ENCODE measurements around the gene PPP1R16B. TPM values are rescaled to one million over a fixed set of nuclear protein-coding genes. Genes with fewer than 3 reads are reported as not detected.
"Not testable (repeated sequence)": the region's sequence is repeated elsewhere in the genome, so short reads cannot be mapped to it uniquely, and the experiment has no call there.

Gene PPP1R16B
- total RNA-seq, 1 donor, result 0.09 TPM

DNA sequence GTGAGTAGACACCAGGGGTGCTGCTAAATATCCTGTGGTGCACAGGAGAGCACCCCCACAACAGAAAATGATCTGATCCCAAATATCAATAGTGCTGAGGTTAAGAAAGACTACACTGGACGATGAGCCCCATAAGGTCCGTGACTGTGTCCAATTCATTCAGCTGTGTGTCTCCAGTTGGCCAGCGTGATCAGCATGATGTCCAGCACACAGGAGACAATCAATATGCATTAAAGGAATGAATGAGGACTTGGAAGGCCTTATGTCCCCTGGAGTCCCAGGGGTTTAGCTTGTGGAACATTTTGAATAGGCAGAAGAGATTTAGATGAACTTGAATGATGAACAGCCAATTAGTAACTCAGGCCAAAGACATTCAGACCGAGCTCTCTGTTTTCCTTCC lies 6.3 kb downstream of the PPP1R16B start:
- TF ChIP-seq, protein P1, sequence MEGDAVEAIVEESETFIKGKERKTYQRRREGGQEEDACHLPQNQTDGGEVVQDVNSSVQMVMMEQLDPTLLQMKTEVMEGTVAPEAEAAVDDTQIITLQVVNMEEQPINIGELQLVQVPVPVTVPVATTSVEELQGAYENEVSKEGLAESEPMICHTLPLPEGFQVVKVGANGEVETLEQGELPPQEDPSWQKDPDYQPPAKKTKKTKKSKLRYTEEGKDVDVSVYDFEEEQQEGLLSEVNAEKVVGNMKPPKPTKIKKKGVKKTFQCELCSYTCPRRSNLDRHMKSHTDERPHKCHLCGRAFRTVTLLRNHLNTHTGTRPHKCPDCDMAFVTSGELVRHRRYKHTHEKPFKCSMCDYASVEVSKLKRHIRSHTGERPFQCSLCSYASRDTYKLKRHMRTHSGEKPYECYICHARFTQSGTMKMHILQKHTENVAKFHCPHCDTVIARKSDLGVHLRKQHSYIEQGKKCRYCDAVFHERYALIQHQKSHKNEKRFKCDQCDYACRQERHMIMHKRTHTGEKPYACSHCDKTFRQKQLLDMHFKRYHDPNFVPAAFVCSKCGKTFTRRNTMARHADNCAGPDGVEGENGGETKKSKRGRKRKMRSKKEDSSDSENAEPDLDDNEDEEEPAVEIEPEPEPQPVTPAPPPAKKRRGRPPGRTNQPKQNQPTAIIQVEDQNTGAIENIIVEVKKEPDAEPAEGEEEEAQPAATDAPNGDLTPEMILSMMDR (IDR thresholded peaks at IDR 0.05; ENCODE audit: insufficient read depth, low read length), result no peak
- DNase-seq (ENCODE audit: low read depth), result no peak

DNA sequence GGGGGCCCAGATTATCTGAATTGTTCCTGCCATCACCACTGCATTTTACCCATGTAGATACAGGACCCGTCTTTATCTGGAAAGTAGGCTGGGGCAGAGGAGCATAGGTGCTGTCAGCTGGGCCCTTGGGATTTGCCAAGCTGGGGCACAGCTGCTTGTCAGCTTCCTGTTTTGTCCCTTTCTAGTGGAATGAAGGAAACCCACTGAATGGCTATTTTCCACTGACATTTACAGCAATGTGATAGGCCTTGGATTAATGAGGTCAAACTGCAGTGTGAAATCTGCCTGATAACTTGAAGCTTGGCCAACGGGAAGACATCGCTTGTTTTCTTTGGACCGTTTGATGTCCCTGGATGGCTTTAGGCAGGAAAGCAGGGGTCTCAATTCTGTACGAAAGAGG lies 6.7 kb downstream of the PPP1R16B start:
- TF ChIP-seq, protein P1 (IDR thresholded peaks at IDR 0.05; ENCODE audit: insufficient read depth, low read length), result no peak
- DNase-seq (ENCODE audit: low read depth), result no peak
- H3K4me3 ChIP-seq (ENCODE audit: low read depth, low read length), result no peak overlapping the region

More for the DNA sequence above, 6.3 kb downstream of the PPP1R16B start:
- no peak overlapping the region for H3K4me3 ChIP-seq (ENCODE audit: low read depth, low read length)

DNA sequence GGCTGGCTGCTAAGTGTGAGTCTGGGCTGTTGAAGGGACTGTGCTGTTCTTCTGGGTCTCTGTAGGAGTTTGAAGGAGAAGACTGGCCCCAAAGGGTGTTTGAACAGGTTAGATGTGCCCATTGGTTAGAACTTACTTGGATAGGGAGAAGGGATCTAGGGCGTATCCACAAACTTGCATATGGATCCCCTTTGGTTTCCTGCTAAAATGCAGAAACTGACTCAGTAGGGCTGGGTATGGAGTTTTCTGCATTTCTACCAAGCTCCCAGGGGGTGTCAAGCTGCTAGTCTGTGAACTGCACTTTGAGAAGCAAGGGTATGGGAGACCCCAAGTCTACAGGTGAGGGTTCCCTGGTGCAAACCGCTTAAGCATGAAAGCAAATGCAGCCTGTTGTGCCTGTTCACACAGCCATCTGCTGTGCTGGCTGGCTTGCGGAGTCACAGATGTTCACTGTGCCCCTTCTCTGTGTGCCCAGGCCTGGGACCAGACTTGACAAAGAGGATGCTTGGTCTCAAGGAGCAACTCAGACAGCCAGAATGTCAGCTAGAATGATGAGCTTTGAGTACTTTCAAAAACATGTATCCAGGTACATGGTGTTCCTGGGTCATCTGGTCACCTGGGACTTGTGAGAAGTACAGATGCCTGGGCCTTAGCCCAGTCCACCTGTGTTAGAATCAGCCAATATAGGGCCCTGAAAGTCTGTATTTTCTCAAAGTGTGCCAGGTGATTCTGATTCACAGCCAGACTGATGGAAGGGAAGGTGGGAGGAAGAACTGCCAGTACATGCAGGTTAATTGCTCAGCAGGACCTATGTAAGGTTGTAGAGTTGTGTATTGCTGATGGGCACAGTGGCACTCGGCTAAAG lies 7.4 kb downstream of the PPP1R16B start:
- TF ChIP-seq, protein P1 (IDR thresholded peaks at IDR 0.05; ENCODE audit: insufficient read depth, low read length), result no peak
- DNase-seq (ENCODE audit: low read depth), result no peak
- no peak overlapping the region for H3K4me3 ChIP-seq (ENCODE audit: low read depth, low read length)

DNA sequence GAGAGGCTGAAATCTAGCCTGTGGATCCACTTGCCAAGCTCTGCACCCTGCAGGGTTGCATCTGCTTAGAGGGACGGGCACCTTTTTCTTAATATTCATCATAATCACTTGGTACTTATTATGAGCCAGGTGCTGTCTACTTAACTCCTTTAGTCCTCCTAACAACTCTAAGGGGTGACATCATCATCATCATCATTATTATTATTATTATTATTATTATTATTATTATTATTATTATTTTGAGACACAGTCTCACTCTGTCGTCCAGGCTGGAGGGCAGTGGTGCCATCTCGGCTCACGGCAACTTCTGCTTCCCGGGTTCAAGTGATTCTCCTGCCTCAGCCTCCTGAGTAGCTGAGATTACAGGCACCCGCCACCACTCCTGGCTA lies 8.1 kb downstream of the PPP1R16B start:
- DNase-seq (ENCODE audit: low read depth); H3K4me3 ChIP-seq (ENCODE audit: low read depth, low read length): not testable (repeated sequence)

DNA sequence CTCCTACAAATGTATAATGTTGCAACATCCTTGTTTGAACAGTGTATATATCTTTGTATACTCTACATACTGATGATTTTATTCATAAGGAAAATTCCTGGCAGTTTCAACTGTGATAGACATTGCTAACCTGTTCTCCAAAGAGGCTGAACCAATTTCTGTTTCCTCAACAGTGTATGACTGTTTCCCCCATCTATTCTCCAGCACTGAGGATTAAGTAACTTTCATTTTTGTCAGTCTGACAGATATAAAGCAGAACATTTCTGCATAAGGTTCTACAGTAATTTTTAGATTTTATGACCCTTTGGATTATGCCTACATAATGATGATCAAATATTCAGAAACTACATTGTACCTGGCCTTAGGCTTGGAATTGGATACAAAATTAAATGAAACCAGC lies 9.9 kb downstream of the PPP1R16B start:
- TF ChIP-seq, protein P1 (IDR thresholded peaks at IDR 0.05; ENCODE audit: insufficient read depth, low read length), result no peak
- no peak overlapping the region for H3K4me3 ChIP-seq (ENCODE audit: low read depth, low read length)
- DNase-seq (ENCODE audit: low read depth), result no peak

DNA sequence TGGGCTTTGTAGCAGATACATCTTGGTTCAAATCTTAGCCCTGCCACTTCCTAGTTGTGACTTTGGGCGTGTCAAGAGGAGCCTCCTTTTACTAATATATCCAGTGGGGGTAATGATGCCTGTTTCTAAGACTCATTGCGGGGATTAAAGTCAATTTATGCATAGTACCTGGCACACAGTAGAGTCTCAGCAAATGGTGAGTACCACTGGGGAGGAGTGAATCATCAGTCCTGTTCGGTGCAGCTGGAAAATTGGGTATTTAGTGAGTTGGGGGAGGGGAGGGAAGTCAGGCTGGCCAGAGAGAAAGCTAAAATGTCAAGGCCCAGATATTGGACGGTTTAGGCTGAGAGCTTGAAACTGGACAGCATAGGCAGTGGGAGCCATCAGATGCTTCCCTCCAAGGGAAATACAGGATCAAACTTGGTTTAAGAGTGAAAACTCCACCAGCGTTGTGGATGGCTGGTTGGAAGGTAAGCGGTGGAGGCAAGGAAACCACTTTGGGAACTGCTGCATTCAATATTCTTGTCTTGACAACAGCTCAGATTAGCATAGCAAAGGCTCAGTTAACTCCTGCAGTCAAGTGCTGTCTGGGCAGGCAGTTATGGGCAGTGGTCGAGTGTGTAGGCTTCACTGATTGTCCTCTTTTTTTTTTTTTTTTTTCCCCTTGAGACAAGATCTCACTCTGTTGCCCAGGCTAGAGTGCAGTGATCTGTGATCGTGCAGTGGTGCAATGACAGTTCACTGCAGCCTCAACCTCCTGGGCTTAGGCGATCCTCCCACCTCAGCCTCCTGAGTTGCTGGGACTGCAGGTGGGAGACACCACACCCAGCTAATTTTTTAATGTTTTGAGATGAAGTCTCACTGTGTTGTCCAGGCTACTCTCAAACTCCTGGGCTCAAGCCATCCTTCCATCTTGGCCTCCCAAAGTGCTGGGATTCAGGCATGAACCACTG lies 12.9 kb downstream of the PPP1R16B start:
- TF ChIP-seq, protein P1 (IDR thresholded peaks at IDR 0.05; ENCODE audit: insufficient read depth, low read length), result no peak

DNA sequence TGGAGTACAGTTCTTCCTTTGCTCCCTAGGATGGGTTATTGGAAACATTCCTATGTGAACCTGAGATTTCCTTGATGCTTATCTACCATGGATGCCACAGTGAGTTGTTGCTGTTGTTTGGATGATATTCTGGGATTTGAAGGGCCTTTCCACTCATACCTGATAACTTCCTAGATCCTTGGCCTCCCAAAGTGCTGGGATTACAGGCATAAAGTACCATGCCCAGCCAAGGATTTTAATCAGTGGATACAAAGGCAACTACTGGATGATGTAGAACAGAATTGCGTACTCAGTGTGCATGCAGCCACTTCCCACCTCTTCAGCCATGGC lies 20.0 kb downstream of the PPP1R16B start:
- no peak overlapping the region for H3K4me3 ChIP-seq (ENCODE audit: low read depth, low read length)
- TF ChIP-seq, protein P1 (IDR thresholded peaks at IDR 0.05; ENCODE audit: insufficient read depth, low read length), result no peak
- no peak for DNase-seq (ENCODE audit: low read depth)

More for the DNA sequence above, 12.9 kb downstream of the PPP1R16B start:
- no peak overlapping the region for H3K4me3 ChIP-seq (ENCODE audit: low read depth, low read length)
- DNase-seq (ENCODE audit: low read depth), result no peak

All from fibroblast of the aortic adventitia (primary cell).